Colonic mucosa (tissue), 4 donors: ENCODE data around the gene NHLH1. TPM values are rescaled to one million over a fixed set of nuclear protein-coding genes. Genes with fewer than 3 reads are reported as not detected.

Experiments
- DNase-seq: peaks from one replicate; pipeline ENCODE4 v3.0.0-alpha.2; 2020
- H3K27ac ChIP-seq: fragments of 200-600 bp; one replicate; pipeline ENCODE4 v1.8.0; 2021
- H3K27me3 ChIP-seq: fragments of 200-600 bp; one replicate; pipeline ENCODE4 v1.8.0; 2021
- H3K36me3 ChIP-seq: fragments of 200-600 bp; one replicate; pipeline ENCODE4 v1.8.0; 2021
- H3K4me1 ChIP-seq: fragments of 200-600 bp; one replicate; pipeline ENCODE4 v1.8.0; 2021; ENCODE audit warnings: mild to moderate bottlenecking
- H3K4me3 ChIP-seq: fragments of 200-600 bp; one replicate; pipeline ENCODE4 v1.8.0; 2021
- H3K9ac ChIP-seq, 2 donors: one replicate each; pipeline ENCODE4 v1.7.0; 2013; ENCODE audit warnings: control low read depth in 2 of 2, low read depth in 2 of 2, low read length in 2 of 2
- H3K9me3 ChIP-seq: fragments of 200-600 bp; one replicate; pipeline ENCODE4 v1.8.0; 2021
- intact Hi-C: fragments of 100-400 bp; cut with DNase I; formaldehyde crosslinking; loops from one replicate; pipeline ENCODE4 v1.14.1; 2022
- total RNA-seq, 2 donors: library from RNA; stranded (reverse); fragmentation: NEBNext Ultra II Directional in 1 of 2; extraction: Animal tissue kit (Norgen Biotek cat#: 25700) in 1 of 2; gene quantifications; one replicate each; pipeline ENCODE4 v1.2.1, GENCODE V29; 2021
- TF ChIP-seq, protein P1 (sequence below): fragments of 200-600 bp; IDR thresholded peaks from one replicate; pipeline ENCODE4 v1.8.0; 2022; ENCODE audit warnings: antibody characterized with exemption, mild to moderate bottlenecking
- donor health status: healthy.
- donor health status: DM: no; HTN: no; CAD: no.
- donor health status: DM: no; HTN: no; CAD: no.

NHLH1 gene
- total RNA-seq, 2 donors from 2014 or later, result 0.12 TPM; not detected in 1

DNA sequence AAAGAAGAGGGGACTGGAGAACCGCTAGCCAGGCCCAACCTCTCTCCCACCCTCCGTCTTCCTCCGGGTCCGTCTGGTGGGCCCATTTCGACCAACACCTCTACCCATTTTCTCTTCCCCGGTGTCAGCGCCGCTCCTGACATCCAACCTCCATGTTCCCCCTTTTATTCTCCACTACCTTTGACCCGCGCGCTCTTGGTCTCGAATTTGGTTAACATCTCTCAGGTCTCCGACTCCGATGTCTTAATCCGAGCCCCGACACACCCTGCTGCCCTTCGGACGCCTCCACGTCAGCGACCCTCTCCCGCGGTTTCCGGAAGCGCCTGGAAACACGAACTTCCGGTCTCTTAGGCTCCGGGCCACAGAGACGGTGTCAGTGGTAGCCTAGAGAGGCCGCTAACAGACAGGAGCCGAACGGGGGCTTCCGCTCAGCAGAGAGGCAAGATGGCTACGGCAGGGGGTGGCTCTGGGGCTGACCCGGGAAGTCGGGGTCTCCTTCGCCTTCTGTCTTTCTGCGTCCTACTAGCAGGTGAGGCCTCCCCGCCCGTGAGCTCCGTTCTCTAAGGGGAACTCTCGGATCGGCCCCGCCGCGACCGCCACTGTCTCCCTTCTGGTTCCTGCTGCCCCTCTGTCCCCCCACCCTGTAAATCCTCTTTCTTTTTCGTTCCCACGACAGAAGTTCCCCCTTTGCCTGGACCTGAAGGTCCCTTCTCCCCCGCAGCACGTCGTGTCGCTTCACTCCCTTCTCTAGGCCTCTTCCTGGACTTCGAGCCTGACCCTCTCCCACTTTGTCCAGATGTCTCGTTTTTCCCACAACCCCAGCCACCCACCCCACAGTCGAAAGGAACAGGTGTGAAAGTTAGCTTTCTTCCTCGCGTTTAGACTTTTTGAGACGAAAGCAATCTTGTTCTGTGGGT, 23.7 kb upstream of the NHLH1 start, which contains the start of the genes COPA and NCSTN:
Gene COPA, minus strand, starts transcription at position 298 of the 917 bp plus-strand sequence. Its CDS starts 80 bp downstream, at position 218.
Gene NCSTN, plus strand, starts transcription at position 431 of the 917 bp plus-strand sequence. Its CDS starts 14 bp downstream, at position 445.
- Histone ChIP-seq H3K4me3 (peak within 1 kb of the TSS; percentile 88), H3K27me3 (no peaks in the 10 kb centered on the region), H3K4me1 (peaks cover 9% of the 10 kb centered on the region), H3K27ac (peak within 1 kb of the TSS; percentile 73), H3K9me3 (no peaks in the 10 kb centered on the region), H3K9ac (peak within 1 kb of the TSS; percentile 92 to 97), H3K36me3 (peaks cover 7% of the 10 kb centered on the region)
- peak; percentile 96 for DNase-seq
- TF ChIP-seq, protein P1, sequence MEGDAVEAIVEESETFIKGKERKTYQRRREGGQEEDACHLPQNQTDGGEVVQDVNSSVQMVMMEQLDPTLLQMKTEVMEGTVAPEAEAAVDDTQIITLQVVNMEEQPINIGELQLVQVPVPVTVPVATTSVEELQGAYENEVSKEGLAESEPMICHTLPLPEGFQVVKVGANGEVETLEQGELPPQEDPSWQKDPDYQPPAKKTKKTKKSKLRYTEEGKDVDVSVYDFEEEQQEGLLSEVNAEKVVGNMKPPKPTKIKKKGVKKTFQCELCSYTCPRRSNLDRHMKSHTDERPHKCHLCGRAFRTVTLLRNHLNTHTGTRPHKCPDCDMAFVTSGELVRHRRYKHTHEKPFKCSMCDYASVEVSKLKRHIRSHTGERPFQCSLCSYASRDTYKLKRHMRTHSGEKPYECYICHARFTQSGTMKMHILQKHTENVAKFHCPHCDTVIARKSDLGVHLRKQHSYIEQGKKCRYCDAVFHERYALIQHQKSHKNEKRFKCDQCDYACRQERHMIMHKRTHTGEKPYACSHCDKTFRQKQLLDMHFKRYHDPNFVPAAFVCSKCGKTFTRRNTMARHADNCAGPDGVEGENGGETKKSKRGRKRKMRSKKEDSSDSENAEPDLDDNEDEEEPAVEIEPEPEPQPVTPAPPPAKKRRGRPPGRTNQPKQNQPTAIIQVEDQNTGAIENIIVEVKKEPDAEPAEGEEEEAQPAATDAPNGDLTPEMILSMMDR, result no peak
- intact Hi-C loops, result no loop called here

DNA sequence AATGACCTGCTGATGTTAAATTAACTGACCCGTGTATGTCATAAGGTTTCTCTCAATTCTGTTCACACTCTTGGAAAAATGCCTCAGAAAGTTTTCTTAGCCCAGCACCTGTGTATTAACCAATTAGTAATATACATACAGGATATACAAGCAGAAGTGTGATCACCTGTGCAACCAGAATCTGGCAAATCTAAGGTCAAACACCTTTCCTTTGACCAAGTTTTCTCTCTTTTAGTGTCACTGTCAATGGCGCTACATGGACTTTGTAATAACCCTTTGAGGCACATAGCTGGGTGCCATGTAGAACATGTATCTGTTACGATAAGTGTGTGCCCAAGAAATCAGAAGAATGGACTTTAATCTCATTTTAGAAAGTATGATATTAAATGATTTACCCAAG, 22.6 kb upstream of the NHLH1 start:
- no peak for DNase-seq
- H3K4me1 ChIP-seq, result peaks cover 9% of the 10 kb centered on the region
- no peak overlapping the region for H3K27ac ChIP-seq
- no peaks in the 10 kb centered on the region for H3K27me3 ChIP-seq
- peak overlapping the region; percentile 88 for H3K4me3 ChIP-seq
- intact Hi-C loops, result no loop called here
- no peak overlapping the region for H3K9ac ChIP-seq
- no peaks in the 10 kb centered on the region for H3K36me3 ChIP-seq
- TF ChIP-seq, protein P1, result no peak
- H3K9me3 ChIP-seq, result no peaks in the 10 kb centered on the region

DNA sequence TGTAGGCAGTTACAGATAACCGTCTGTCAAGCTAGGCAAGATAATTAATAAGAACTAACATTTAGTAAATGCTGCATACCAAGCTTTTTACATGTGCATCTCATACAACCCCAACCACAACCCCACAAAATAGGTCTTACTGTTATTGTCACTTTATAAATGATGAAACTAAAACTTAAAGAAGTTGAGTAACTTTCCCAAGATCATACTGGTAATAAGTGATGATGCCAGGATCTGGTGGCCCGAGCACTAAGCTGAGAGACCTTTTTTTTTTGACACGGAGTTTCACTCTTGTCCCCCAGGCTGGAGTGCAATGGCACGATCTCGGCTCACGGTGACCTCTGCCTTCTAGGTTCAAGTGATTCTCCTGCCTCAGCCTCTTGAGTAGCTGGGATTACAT, 21.9 kb upstream of the NHLH1 start:
- H3K4me3 ChIP-seq, result no peak overlapping the region
- no peak overlapping the region for H3K9ac ChIP-seq
- intact Hi-C loops, result no loop called here
- peaks cover 7% of the 10 kb centered on the region for H3K4me1 ChIP-seq
- no peaks in the 10 kb centered on the region for H3K36me3 ChIP-seq
- no peak for DNase-seq
- H3K27me3 ChIP-seq, result no peaks in the 10 kb centered on the region
- no peak overlapping the region for H3K27ac ChIP-seq
- TF ChIP-seq, protein P1, result no peak
- no peaks in the 10 kb centered on the region for H3K9me3 ChIP-seq

DNA sequence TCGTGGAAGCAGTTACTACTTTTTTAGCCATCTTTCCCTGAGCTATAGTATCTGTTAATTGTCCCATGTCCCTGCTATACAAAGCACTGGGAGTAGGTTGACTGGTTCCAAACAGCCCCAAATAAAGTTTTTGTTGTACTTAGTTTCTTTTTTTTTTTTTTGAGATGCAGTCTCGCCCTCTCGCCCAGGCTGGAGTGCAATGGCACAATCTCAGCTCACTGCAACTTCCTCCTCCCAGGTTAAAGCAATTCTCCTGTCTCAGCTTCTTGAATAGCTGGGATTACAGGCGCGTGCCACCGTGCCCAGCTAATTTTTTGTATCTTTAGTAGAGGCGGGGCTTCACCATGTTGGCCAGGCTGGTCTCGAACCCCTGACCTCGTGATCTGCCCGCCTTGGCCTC, 20.4 kb upstream of the NHLH1 start:
- no peak for DNase-seq
- Histone ChIP-seq H3K36me3 (peaks cover 7% of the 10 kb centered on the region), H3K27ac (no peak overlapping the region), H3K4me3 (no peak overlapping the region), H3K4me1 (no peaks in the 10 kb centered on the region), H3K27me3 (no peaks in the 10 kb centered on the region), H3K9me3 (no peaks in the 10 kb centered on the region), H3K9ac (no peak overlapping the region)
- TF ChIP-seq, protein P1, result no peak
- intact Hi-C loops, result no loop called here

DNA sequence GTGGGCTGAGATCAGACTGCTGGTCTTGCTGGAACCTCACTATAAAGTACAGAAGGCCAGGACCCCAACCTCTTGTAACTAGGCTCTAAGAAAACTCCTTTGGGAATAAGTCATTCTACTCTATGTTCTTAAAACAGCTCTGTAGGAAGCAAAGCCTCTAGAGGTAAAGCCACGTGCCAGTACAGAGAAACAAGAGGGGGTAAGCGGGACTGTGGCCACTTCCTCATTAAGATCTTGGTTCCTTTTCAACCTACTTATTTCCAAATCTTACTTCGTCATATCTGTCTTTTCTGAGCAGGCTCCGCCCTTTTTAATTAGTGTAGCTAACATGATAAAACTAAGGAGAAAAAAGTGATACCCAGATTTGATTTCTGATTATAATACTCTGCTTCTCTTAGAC, 19.9 kb upstream of the NHLH1 start:
- Histone ChIP-seq H3K9ac (no peak overlapping the region), H3K27me3 (no peaks in the 10 kb centered on the region), H3K9me3 (no peaks in the 10 kb centered on the region), H3K27ac (no peak overlapping the region), H3K4me3 (no peak overlapping the region), H3K36me3 (peaks cover 8% of the 10 kb centered on the region), H3K4me1 (no peaks in the 10 kb centered on the region)
- intact Hi-C loops, result no loop called here
- no peak for DNase-seq
- TF ChIP-seq, protein P1, result no peak
